C4-2B (cell line): ENCODE data around the gene HSD11B1.

Source experiments
- H3K27ac ChIP-seq: fragments of 450-650 bp; 2 replicates; pipeline ENCODE4 v1.5.1; 2017
- ZFX ChIP-seq: fragments of 450-650 bp; IDR thresholded peaks from 2 replicates; pipeline ENCODE4 v1.6.1; 2017
- TF ChIP-seq, protein P1 (sequence below): fragments of 450-650 bp; conservative IDR thresholded peaks from 2 replicates; pipeline ENCODE4 v1.5.1; 2017; ENCODE audit warnings: mild to moderate bottlenecking

HSD11B1 gene

DNA sequence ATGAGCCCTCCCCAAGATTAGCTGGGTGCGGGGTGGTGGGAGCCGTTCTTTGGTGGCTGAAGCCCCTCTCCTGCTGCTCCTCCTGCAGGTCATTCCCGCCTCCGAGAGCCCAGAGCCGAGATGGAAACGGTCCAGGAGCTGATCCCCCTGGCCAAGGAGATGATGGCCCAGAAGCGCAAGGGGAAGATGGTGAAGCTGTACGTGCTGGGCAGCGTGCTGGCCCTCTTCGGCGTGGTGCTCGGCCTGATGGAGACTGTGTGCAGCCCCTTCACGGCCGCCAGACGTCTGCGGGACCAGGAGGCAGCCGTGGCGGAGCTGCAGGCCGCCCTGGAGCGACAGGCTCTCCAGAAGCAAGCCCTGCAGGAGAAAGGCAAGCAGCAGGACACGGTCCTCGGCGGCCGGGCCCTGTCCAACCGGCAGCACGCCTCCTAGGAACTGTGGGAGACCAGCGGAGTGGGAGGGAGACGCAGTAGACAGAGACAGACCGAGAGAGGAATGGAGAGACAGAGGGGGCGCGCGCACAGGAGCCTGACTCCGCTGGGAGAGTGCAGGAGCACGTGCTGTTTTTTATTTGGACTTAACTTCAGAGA lies 29.0 kb upstream of the HSD11B1 start:
- H3K27ac ChIP-seq = no peak overlapping the region
- no peak for TF ChIP-seq ZFX
- TF ChIP-seq, protein P1, sequence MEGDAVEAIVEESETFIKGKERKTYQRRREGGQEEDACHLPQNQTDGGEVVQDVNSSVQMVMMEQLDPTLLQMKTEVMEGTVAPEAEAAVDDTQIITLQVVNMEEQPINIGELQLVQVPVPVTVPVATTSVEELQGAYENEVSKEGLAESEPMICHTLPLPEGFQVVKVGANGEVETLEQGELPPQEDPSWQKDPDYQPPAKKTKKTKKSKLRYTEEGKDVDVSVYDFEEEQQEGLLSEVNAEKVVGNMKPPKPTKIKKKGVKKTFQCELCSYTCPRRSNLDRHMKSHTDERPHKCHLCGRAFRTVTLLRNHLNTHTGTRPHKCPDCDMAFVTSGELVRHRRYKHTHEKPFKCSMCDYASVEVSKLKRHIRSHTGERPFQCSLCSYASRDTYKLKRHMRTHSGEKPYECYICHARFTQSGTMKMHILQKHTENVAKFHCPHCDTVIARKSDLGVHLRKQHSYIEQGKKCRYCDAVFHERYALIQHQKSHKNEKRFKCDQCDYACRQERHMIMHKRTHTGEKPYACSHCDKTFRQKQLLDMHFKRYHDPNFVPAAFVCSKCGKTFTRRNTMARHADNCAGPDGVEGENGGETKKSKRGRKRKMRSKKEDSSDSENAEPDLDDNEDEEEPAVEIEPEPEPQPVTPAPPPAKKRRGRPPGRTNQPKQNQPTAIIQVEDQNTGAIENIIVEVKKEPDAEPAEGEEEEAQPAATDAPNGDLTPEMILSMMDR = no peak

DNA sequence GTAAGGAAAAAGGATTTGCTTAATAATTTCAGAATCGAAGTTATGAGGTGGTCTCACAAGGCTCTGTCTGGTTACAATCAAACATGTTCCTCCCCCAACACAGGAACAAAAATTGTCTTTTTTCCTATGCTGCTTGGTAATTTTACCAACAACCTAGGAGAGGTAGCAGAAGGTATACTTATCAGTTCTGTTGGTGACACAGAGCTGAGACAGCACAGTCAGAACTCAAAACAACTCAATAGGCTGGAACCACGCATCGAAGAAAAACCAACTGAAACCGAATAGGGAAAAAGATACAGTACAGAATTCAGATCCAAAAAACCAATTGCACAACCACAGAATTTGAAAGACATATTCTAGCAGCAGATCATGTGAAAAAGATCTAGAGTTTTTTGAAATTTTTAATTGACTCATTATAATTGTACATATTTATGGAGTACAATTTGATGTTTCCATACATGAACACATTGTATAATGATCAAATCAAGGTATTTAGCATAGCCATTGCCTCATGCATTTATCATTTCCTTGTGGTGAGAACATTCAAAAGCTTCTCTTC lies 25.6 kb upstream of the HSD11B1 start:
- H3K27ac ChIP-seq = no peak overlapping the region
- no peak for TF ChIP-seq ZFX

DNA sequence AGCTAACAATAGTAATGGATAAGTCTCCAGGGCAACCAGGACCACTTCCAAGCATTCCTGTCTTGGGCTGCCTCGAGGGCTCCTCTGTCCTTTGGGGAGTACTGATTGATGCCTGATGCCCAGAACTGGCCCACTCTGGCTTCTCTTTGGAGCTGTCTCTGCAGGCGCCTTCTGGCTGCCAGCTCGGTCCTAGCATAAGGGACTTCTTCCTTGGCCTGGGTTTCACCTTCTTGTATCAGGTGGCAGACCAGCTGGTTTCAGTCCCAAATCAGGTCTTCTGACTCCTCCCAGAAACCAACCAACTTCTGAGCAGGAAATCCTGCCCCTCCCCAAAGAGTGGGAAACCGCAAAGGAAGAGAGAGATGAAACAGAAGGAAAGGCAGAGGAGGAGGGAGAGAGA lies 18.8 kb upstream of the HSD11B1 start:
- H3K27ac ChIP-seq = no peak overlapping the region
- TF ChIP-seq ZFX = no peak
- TF ChIP-seq, protein P1 = no peak

DNA sequence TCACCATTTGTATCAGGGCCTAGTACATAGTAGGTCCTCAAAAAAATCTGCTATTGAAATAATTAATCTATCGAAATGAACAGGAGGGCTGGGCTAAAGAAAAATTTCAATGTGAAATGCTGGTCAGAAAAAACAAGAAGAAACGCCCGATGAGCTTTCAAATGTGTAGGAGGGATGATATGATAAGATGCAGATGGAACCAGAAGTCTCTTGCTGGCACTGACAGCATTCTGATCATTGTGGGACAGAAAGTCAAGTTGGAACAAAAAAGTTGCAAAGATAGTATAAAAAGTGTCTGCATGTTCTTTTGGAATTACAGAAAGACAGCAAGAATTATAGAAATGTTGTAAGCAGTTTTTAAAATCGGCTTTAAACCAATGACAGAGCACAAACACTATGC lies 18.3 kb upstream of the HSD11B1 start:
- H3K27ac ChIP-seq = no peak overlapping the region
- TF ChIP-seq, protein P1 = no peak
- no peak for TF ChIP-seq ZFX

DNA sequence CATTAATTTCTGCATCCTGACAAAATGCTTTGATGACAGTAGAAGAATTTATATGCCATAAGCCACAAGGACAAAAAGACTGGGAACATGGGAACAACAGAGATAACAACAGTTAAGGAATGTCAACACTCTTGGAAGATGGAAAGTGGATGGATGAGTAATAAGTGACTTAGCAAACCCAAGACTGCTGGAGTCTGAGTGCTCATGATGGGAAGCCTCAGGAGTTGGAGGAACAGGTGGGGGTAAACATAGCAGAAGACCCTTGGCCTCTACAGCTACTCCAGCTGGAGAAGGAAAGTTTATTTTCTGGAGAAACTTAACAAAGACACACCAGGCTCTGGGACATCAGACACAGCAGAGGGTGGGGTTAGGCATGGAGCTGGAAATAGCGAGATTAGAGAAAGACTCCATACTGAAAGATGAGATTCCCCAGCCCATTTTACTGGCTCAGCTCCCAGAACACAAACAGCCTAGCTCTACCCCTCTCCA lies 15.9 kb upstream of the HSD11B1 start:
- TF ChIP-seq, protein P1 = no peak
- no peak for TF ChIP-seq ZFX
- H3K27ac ChIP-seq = no peak overlapping the region

DNA sequence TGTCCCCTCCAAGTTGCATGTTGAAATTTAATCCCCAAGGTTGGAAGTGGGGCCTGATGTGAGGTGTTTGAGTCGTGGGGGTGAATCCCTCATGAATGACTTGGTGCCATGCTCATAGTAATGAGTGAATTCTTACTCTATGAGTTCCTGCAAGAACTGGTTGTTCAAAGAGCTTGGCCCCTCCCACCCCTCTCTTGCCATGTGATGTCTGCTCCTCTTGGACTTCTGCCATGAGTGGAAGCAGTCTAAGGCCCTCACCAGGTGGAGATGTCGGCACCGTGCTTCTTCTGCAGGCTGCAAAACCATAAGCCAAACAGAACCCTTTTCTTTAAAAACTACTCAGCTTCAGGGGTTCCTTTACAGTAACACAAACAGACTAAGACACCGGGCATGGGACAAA lies 15.2 kb upstream of the HSD11B1 start:
- H3K27ac ChIP-seq = no peak overlapping the region
- TF ChIP-seq, protein P1 = no peak
- no peak for TF ChIP-seq ZFX

DNA sequence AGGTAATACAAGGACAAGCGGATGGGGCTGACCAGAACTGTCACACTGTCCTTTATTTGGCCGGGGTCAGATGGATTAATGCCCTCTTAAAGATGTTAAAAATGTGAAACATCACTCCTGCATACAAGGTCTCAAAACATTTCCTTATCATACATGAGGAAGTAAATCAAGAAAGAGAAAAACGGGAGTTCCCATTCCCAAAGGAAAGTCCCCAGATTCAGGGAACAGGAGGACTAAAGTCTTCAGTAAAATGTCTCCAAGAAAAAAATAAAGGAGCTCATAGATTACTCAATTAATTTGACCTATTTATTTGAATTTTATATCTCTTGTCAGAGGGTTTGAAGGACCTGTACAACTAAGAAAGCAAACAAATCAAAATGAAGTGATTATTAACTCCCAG lies 13.4 kb upstream of the HSD11B1 start:
- no peak overlapping the region for H3K27ac ChIP-seq
- TF ChIP-seq, protein P1 = no peak
- TF ChIP-seq ZFX = no peak

DNA sequence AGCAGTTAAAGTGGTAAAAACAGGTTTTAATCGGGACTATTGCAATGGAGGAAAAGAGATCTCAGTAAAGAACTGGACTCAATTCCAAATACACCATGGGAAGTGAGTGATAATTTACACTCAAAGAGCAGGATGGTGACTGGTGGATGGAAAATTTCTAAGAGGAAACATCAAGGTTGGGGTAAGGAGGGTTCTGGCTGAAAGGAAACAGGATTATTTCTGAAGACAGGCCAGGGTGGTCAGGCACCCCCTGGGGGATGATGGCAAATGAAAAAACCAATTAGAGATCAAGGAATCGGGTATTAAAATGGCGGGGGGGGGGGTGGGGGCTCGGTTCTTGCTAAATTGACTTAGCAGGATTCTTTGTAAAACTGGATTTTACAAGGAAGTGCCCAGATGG lies 12.3 kb upstream of the HSD11B1 start:
- H3K27ac ChIP-seq = no peak overlapping the region
- TF ChIP-seq, protein P1 = no peak
- no peak for TF ChIP-seq ZFX
